Right lobe of liver (tissue), 4 donors: ENCODE data around the gene FBXL14.

ENCODE experiments used
- POLR2A ChIP-seq: fragments of 450-650 bp; IDR thresholded peaks from one replicate; pipeline ENCODE4 v1.6.1; 2017; ENCODE audit warnings: antibody characterized with exemption, mild to moderate bottlenecking
- TF ChIP-seq, protein P1 (sequence below), 4 donors: fragments of 200-600 bp in 3 of 4; fragments of 450-650 bp in 1 of 4; IDR thresholded peaks; one replicate each; pipeline versions ENCODE4 v1.5.1 to v1.8.0; 2016 to 2022; ENCODE audit warnings: antibody characterized with exemption in 4 of 4, mild to moderate bottlenecking in 2 of 4
- donor health status: DM: no; HTN: no; CAD: no.
- donor health status: DM: no; HTN: no; CAD: no.
- donor health status: DM: no; HTN: yes; CAD: no.

DNA sequence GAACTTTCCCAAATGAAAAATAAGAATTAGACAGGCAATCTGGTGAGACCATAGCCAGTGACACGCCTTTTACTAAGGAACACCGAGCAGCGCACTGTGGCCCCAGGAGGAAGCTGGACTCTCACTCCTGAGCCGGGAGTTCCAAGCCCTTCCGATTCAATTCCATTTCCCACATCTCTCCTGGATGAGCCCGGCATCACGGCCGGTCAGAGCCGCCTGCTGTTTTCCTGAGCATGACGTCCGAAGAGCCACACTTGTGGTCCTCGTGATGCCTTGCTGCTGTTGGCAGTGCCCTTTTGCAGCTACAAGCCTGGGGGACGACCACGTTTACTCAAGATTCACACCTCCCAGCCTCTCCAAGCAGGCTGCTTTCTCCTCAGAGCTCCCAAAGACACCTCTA, 40.8 kb downstream of the FBXL14 start:
- no peak for TF ChIP-seq POLR2A
- TF ChIP-seq, protein P1, sequence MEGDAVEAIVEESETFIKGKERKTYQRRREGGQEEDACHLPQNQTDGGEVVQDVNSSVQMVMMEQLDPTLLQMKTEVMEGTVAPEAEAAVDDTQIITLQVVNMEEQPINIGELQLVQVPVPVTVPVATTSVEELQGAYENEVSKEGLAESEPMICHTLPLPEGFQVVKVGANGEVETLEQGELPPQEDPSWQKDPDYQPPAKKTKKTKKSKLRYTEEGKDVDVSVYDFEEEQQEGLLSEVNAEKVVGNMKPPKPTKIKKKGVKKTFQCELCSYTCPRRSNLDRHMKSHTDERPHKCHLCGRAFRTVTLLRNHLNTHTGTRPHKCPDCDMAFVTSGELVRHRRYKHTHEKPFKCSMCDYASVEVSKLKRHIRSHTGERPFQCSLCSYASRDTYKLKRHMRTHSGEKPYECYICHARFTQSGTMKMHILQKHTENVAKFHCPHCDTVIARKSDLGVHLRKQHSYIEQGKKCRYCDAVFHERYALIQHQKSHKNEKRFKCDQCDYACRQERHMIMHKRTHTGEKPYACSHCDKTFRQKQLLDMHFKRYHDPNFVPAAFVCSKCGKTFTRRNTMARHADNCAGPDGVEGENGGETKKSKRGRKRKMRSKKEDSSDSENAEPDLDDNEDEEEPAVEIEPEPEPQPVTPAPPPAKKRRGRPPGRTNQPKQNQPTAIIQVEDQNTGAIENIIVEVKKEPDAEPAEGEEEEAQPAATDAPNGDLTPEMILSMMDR (IDR thresholded peaks at IDR 0.05) = no peak
